Measurements from ENCODE around the gene SHISAL1.
"Not testable (repeated sequence)": the region's sequence is repeated elsewhere in the genome, so short reads cannot be mapped to it uniquely, and the experiment has no call there.

SHISAL1 gene

DNA sequence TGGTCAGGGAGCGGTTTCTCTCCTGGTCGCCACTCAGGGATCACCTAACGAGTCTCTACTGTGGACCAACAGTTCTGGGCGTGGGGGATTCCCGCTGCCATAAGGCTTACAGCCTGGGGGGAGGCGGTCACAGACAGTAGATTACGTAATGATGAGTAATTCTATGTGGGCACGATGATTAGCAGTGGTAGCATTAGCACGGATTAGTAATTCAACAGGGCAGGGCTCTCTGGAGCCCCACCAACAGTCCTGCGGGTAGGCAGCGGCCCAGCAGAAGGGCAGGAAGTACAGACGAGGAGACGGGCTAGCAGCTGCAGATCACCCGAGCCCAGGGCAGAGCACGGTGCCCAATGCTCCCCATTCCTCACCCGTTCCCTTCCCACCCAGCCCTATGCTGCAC lies 3.6 kb downstream of the SHISAL1 start:
- DNase-seq (ENCODE audit: insufficient read length, low spot score) (no peak), FAIRE-seq (no peak)
- TF ChIP-seq POLR2AphosphoS5 (IDR thresholded peaks at IDR 0.05; ENCODE audit: low read depth, low read length) (no peak), SPI1 (IDR thresholded peaks at IDR 0.05; ENCODE audit: low read depth, low read length) (no peak), POLR2A (IDR thresholded peaks at IDR 0.05; ENCODE audit: low read depth, low read length) (no peak), POU2F2 (IDR thresholded peaks at IDR 0.05; ENCODE audit: low read depth, low read length) (no peak), PAX5 (IDR thresholded peaks at IDR 0.05; ENCODE audit: insufficient read depth, low read length, severe bottlenecking) (no peak), TAF1 (IDR thresholded peaks at IDR 0.05; ENCODE audit: low read depth, low read length) (no peak)

DNA sequence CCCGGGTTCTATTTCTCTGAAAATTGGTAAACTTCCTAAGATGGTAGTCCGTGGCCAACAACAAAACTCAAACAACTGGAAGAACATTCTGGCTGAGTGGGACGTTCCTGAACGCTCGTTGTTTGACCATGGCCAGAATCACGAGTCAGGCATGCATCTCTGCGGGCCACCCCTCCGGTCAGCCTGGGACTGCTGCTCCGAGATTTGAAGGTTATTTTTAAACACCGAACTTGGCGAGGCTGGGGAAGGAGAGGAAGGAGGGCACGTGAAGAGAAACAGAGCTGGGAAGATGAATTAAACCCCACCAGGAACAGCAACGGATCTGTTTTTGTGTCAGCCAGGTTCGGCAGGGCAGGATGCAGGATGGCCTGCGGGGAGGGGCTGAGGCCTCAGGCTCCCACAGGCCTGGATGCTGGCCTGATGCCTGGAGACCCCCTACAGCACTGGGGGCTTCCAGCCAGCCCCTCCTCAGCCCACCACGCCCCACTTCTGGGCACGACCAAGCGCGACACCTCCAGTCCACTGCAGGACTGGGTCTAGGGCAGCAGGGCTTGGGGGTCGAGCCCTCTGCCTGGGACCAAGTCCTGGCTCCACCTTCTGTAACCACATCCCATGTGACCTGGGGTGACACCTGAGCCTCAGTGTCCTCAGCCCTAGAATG lies 5.1 kb downstream of the SHISAL1 start:
- DNase-seq (ENCODE audit: insufficient read length, low spot score) (no peak), FAIRE-seq (no peak)
- TF ChIP-seq PAX5 (IDR thresholded peaks at IDR 0.05; ENCODE audit: insufficient read depth, low read length, severe bottlenecking), result no peak
- TF ChIP-seq POU2F2 (IDR thresholded peaks at IDR 0.05; ENCODE audit: low read depth, low read length), result no peak
- TF ChIP-seq POLR2AphosphoS5 (IDR thresholded peaks at IDR 0.05; ENCODE audit: low read depth, low read length), result no peak
- TF ChIP-seq TAF1 (IDR thresholded peaks at IDR 0.05; ENCODE audit: low read depth, low read length), result no peak
- TF ChIP-seq SPI1 (IDR thresholded peaks at IDR 0.05; ENCODE audit: low read depth, low read length), result no peak
- no peak for TF ChIP-seq POLR2A (IDR thresholded peaks at IDR 0.05; ENCODE audit: low read depth, low read length)

DNA sequence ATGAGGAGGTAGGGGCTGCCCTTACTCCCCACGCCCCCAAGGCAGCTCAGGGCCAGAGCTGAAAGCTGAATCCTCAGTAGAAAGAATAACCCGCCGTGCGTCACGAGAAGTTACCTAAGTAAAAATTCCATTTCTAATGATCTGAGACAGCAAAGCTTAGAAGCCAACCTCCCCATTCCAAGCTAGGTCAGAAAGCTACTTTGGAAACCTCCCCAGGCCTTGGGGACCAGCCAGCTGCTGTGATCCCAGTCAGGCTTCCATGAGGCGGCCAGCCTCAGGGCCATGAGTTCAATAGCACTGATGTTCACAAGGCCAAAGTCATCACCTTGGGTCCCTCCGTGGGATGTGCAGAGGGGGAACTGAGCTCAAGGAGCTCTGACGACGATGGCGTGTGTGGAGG lies 6.9 kb downstream of the SHISAL1 start:
- DNase-seq (ENCODE audit: insufficient read length, low spot score) (no peak), FAIRE-seq (no peak)
- TF ChIP-seq SPI1 (IDR thresholded peaks at IDR 0.05; ENCODE audit: low read depth, low read length) (no peak), TAF1 (IDR thresholded peaks at IDR 0.05; ENCODE audit: low read depth, low read length) (no peak), POU2F2 (IDR thresholded peaks at IDR 0.05; ENCODE audit: low read depth, low read length) (no peak), POLR2A (IDR thresholded peaks at IDR 0.05; ENCODE audit: low read depth, low read length) (no peak), POLR2AphosphoS5 (IDR thresholded peaks at IDR 0.05; ENCODE audit: low read depth, low read length) (no peak), PAX5 (IDR thresholded peaks at IDR 0.05; ENCODE audit: insufficient read depth, low read length, severe bottlenecking) (no peak)

DNA sequence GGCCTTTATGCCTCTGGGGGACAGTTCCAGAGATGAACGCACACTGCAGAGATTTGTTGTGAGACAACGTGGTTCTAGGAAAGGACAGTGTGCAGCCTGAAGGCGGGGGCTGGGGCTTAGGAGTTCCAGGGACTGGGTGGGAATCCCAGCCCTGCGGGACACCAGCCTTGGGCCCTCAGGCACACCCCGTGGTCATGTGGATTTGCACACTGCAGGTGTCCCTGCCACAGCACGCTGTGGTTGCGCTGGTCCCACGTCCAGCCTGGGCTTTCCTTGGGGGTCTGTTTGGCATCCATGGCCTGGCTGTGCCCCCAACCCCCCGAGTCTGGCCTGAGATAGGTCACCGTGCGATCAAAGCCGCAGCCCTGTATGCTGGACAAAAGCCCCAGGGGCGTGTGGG lies 7.3 kb downstream of the SHISAL1 start:
- DNase-seq (ENCODE audit: insufficient read length, low spot score), result no peak
- FAIRE-seq, result no peak
- no peak for TF ChIP-seq POU2F2 (IDR thresholded peaks at IDR 0.05; ENCODE audit: low read depth, low read length)
- no peak for TF ChIP-seq POLR2AphosphoS5 (IDR thresholded peaks at IDR 0.05; ENCODE audit: low read depth, low read length)
- no peak for TF ChIP-seq SPI1 (IDR thresholded peaks at IDR 0.05; ENCODE audit: low read depth, low read length)
- no peak for TF ChIP-seq POLR2A (IDR thresholded peaks at IDR 0.05; ENCODE audit: low read depth, low read length)
- no peak for TF ChIP-seq PAX5 (IDR thresholded peaks at IDR 0.05; ENCODE audit: insufficient read depth, low read length, severe bottlenecking)
- no peak for TF ChIP-seq TAF1 (IDR thresholded peaks at IDR 0.05; ENCODE audit: low read depth, low read length)

DNA sequence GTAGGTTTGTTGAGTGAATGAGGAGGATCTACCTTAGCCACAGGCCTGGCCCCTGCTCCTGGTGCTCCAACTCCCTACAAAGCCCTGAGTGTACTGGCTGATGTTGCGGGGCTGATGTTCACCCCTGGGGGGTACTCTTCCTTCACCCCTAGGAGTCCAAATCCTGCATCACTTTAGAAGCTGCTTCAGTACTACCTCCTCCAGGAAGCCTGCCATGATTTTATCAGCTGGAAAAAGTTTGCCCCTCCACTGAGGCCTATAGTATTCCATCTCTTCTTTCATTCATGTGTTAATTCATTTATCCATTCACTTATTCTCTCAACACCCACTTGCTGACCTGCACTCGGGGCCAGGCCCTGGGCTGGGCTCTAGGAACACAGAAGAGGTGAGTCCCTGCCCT lies 7.8 kb downstream of the SHISAL1 start:
- DNase-seq (ENCODE audit: insufficient read length, low spot score) (no peak), FAIRE-seq (no peak)
- TF ChIP-seq POLR2A (IDR thresholded peaks at IDR 0.05; ENCODE audit: low read depth, low read length) (no peak), PAX5 (IDR thresholded peaks at IDR 0.05; ENCODE audit: insufficient read depth, low read length, severe bottlenecking) (no peak), POU2F2 (IDR thresholded peaks at IDR 0.05; ENCODE audit: low read depth, low read length) (no peak), SPI1 (IDR thresholded peaks at IDR 0.05; ENCODE audit: low read depth, low read length) (no peak), TAF1 (IDR thresholded peaks at IDR 0.05; ENCODE audit: low read depth, low read length) (no peak), POLR2AphosphoS5 (IDR thresholded peaks at IDR 0.05; ENCODE audit: low read depth, low read length) (no peak)

DNA sequence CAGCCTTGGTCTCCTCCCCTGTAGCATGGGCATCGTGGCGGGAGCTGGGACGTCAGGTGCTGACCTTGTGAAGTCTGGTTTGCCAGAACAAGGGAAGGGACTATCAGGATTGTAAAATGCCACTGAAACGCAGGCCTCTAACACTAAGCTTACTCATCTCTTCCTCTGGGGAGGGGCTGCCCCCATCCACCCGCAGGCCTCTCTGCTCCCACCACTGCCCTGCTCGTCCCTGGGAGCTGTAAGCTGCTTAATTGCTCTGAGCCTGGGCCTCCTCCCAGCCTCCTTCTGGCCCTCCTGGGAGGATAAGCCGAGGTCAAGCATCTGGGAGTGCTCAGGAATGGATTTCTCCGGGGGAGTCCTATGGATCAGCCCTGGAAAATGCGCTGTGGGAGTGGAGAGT lies 8.4 kb downstream of the SHISAL1 start:
- TF ChIP-seq POLR2AphosphoS5 (IDR thresholded peaks at IDR 0.05; ENCODE audit: low read depth, low read length), result no peak
- no peak for TF ChIP-seq SPI1 (IDR thresholded peaks at IDR 0.05; ENCODE audit: low read depth, low read length)
- no peak for TF ChIP-seq POLR2A (IDR thresholded peaks at IDR 0.05; ENCODE audit: low read depth, low read length)
- TF ChIP-seq PAX5 (IDR thresholded peaks at IDR 0.05; ENCODE audit: insufficient read depth, low read length, severe bottlenecking), result no peak
- TF ChIP-seq TAF1 (IDR thresholded peaks at IDR 0.05; ENCODE audit: low read depth, low read length), result no peak
- no peak for TF ChIP-seq POU2F2 (IDR thresholded peaks at IDR 0.05; ENCODE audit: low read depth, low read length)
- FAIRE-seq (no peak), DNase-seq (ENCODE audit: insufficient read length, low spot score) (no peak)

DNA sequence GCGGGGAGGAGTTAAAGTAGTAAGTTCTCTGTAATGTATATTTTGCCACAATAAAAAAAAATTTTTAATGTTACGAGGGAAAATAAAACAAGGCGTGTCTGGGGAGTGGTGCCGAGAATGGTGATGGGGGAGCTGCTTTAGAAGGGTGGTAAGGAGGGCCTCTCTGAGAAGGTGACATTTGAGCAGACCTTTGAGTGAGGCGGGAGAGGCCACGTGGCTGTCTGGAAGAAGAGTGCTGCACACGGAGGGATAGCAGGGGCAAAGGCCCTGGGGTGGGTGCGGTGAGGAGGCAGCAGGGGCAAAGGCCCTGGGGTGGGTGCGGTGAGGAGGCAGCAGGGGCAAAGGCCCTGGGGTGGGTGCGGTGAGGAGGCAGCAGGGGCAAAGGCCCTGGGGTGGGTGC lies 10.4 kb downstream of the SHISAL1 start:
- FAIRE-seq; DNase-seq (ENCODE audit: insufficient read length, low spot score): not testable (repeated sequence)

DNA sequence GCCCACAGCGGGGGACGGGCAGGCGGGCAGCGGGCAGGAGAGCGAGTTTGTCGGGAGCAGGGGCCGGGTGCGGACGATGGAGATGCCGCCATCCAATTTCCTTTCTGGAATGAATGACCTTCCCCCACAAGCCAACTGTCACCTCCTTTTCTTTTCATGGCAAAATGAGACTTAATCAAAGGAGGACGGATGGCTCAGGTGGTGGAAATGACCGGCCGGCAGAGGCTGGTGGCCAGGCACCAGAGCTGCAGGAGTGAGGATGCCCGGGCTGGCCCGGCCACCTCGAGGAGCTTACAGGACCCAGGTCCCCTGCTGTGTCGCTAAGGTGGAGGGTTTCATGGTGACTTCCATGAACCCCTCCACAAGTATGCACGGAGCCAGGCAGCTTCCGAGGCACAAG lies 11.7 kb downstream of the SHISAL1 start:
- no peak for DNase-seq (ENCODE audit: insufficient read length, low spot score)
- FAIRE-seq, result no peak
- TF ChIP-seq POLR2AphosphoS5 (IDR thresholded peaks at IDR 0.05; ENCODE audit: low read depth, low read length), result no peak
- no peak for TF ChIP-seq TAF1 (IDR thresholded peaks at IDR 0.05; ENCODE audit: low read depth, low read length)
- no peak for TF ChIP-seq POU2F2 (IDR thresholded peaks at IDR 0.05; ENCODE audit: low read depth, low read length)
- no peak for TF ChIP-seq PAX5 (IDR thresholded peaks at IDR 0.05; ENCODE audit: insufficient read depth, low read length, severe bottlenecking)
- TF ChIP-seq SPI1 (IDR thresholded peaks at IDR 0.05; ENCODE audit: low read depth, low read length), result no peak
- TF ChIP-seq POLR2A (IDR thresholded peaks at IDR 0.05; ENCODE audit: low read depth, low read length), result no peak

DNA sequence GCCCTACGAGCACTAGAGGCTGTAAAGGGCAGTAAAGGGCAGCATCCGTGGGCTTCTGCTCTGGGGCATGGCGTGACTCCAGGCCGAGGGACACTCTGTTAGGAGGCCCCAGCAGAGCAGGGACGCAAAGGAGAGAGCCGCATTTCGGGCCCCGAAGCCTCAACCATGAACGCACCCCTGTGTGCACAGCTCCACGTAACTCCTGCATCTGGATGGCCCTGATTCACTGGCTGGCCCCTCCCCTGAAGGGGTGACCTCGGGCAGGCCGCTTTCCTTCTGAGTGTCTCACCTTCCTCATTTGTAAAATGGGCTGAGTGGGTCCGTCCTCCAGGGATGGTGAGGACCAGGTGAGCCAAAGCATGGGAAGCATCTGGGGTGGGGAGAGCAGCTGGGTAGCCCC lies 13.6 kb downstream of the SHISAL1 start:
- DNase-seq (ENCODE audit: insufficient read length, low spot score) (no peak), FAIRE-seq (no peak)
- TF ChIP-seq POLR2A (IDR thresholded peaks at IDR 0.05; ENCODE audit: low read depth, low read length) (no peak), SPI1 (IDR thresholded peaks at IDR 0.05; ENCODE audit: low read depth, low read length) (no peak), TAF1 (IDR thresholded peaks at IDR 0.05; ENCODE audit: low read depth, low read length) (no peak), POLR2AphosphoS5 (IDR thresholded peaks at IDR 0.05; ENCODE audit: low read depth, low read length) (no peak), POU2F2 (IDR thresholded peaks at IDR 0.05; ENCODE audit: low read depth, low read length) (no peak), PAX5 (IDR thresholded peaks at IDR 0.05; ENCODE audit: insufficient read depth, low read length, severe bottlenecking) (no peak)
